ENCODE data around the gene ADGRV1. TPM values are rescaled to one million over a fixed set of nuclear protein-coding genes. Genes with fewer than 3 reads are reported as not detected.
A peak's percentile ranks its signal among the peaks of the same experiment; 100 is the strongest.

The ADGRV1 gene
- total RNA-seq, 4 donors from 2014 or later: 129 to 158 (median 145) TPM

DNA sequence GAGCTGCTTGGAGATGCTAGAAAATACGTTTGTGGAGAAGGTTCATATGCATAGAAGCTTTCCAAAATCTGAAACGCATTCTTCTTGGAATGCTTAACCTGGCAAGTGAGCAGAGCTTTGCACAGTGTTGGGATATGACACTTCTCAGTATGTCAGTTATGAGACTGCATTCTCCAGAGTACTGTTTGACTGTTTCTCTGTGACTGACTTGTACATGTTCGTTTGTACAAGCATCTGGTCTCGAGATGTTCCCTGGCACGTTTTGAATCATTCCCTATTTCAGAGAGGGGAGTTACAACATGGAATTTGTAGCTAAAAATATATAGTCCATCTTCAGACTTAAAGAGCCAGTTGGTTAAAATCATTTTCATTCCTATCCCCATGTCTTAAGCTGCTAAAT is 552.1 kb downstream of the ADGRV1 start:
- Histone ChIP-seq H3K9me3 (no peaks in the 10 kb centered on the region), H3K4me1 (peaks cover 34 to 46% of the 10 kb centered on the region in 2 donors), H3K27me3 (no peaks in the 10 kb centered on the region), H3K27ac (peak overlapping the region; percentile 16 to 51 (median 48)), H3K36me3 (no peaks in the 10 kb centered on the region), H3K4me3 (replicated peaks in 1 of 3) (no peak overlapping the region)
- intact Hi-C loops (cut with DNase I): no loop called here
- TF ChIP-seq, protein P1, sequence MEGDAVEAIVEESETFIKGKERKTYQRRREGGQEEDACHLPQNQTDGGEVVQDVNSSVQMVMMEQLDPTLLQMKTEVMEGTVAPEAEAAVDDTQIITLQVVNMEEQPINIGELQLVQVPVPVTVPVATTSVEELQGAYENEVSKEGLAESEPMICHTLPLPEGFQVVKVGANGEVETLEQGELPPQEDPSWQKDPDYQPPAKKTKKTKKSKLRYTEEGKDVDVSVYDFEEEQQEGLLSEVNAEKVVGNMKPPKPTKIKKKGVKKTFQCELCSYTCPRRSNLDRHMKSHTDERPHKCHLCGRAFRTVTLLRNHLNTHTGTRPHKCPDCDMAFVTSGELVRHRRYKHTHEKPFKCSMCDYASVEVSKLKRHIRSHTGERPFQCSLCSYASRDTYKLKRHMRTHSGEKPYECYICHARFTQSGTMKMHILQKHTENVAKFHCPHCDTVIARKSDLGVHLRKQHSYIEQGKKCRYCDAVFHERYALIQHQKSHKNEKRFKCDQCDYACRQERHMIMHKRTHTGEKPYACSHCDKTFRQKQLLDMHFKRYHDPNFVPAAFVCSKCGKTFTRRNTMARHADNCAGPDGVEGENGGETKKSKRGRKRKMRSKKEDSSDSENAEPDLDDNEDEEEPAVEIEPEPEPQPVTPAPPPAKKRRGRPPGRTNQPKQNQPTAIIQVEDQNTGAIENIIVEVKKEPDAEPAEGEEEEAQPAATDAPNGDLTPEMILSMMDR (IDR thresholded peaks at IDR 0.05): no peak
- peak in 1 of 2 donors; percentile 38 for TF ChIP-seq POLR2A (IDR thresholded peaks at IDR 0.05)
- peak; percentile 32 to 50 for DNase-seq
- 14% methylated on average over 5 of the region's 5 CpGs for WGBS, 2 donors

DNA sequence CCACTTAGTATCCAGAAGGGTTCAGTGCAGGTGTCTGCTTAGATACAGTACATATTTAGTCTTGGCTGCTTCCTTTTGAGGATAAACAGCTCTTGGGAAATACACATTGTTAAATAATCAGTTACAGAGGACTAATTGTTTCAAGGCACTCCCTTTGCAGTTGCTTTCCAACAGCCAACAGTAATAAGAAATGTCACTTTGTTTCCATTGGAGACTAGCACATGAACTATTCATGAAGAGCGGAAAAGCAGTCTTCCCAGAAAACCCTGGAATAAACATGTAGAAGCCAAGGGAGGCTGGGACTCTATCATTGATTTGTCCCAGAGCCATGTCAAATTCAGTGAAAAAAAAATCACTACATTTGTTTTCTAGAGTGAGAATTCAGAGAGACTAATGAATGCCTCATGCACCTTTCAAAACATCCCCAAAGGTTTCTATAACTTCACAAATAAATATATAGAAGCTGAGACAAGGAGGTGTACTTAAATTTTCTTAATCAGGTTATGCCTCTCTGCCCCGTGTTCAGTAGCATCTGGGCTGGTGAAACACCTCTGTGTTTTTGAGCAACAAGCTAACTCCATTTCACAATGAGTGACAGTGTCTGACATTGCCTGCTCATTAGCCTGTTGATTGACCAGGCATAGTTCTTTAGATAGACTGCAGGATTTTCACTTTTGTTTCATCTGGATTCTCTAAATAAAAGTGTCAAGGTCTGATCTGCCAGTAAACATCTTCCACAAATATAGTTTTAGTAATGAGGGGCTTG is 553.1 kb downstream of the ADGRV1 start:
- intact Hi-C loops (cut with DNase I): no loop called here
- TF ChIP-seq POLR2A (IDR thresholded peaks at IDR 0.05): no peak
- TF ChIP-seq, protein P1 (IDR thresholded peaks at IDR 0.05): no peak
- H3K27ac ChIP-seq: peak overlapping the region in 2 of 3 donors; percentile 48 to 51
- no peak overlapping the region for H3K4me3 ChIP-seq (replicated peaks in 1 of 3)
- peaks cover 34 to 46% of the 10 kb centered on the region in 2 donors for H3K4me1 ChIP-seq
- H3K9me3 ChIP-seq: no peaks in the 10 kb centered on the region
- no peak for DNase-seq
- no peaks in the 10 kb centered on the region for H3K27me3 ChIP-seq
- 63 to 80% methylated on average over 2 of the region's 2 CpGs for WGBS, 2 donors
- no peaks in the 10 kb centered on the region for H3K36me3 ChIP-seq

DNA sequence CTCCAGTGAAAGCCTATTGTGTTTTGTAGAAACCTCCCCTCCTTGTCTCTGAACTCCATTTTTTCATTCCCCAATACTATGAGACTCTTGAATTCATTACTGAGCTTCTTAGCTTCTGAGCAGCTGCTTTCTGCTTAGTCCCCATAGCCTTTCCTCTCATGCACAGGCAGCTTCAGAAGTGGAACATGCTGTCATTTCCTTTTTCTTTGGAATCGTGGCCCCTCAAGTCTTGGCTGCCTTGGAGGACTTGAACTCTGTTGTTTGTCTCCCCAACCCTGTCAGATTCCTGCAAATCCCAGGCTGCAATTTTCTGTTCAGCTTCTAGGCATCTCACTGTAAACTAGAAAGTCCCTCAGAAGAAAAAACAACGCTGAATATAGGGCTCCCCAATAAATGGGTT is 556.1 kb downstream of the ADGRV1 start:
- 33 to 40% methylated on average over 2 of the region's 2 CpGs for WGBS, 2 donors

DNA sequence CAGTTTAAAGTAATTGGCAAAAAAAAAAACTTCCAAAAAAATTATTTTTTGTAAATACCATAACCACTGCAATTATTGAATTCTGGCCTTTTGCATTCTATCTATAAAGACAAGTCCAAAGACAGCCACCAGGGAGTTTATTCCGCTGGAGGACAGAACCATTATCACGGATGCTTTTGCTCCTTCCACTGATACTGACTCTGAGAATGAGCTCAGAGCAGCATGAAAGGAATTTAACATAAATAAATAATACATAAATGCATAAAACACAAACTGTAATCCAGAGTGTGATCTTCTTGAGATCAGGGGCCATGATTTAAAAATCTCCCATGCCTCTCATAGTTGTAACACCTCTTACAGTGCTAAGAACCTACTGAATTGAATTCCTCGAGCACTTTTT is 559.8 kb downstream of the ADGRV1 start:
- TF ChIP-seq, protein P1 (IDR thresholded peaks at IDR 0.05): no peak
- TF ChIP-seq POLR2A (IDR thresholded peaks at IDR 0.05): no peak
- Histone ChIP-seq H3K4me1 (peaks cover 40 to 59% of the 10 kb centered on the region in 2 donors), H3K27me3 (no peaks in the 10 kb centered on the region), H3K4me3 (replicated peaks in 1 of 3) (no peak overlapping the region), H3K36me3 (no peaks in the 10 kb centered on the region), H3K9me3 (no peaks in the 10 kb centered on the region), H3K27ac (peak overlapping the region; percentile 11 to 57 (median 43))
- no peak for DNase-seq
- intact Hi-C loops (cut with DNase I): no loop called here
- 65 to 71% methylated on average over 3 of the region's 3 CpGs for WGBS, 2 donors

More for the DNA sequence above, 556.1 kb downstream of the ADGRV1 start:
- Histone ChIP-seq H3K4me1 (peaks cover 46 to 50% of the 10 kb centered on the region in 2 donors), H3K4me3 (replicated peaks in 1 of 3) (no peak overlapping the region), H3K27ac (peak overlapping the region in 2 of 3 donors; percentile 19 to 30), H3K9me3 (no peaks in the 10 kb centered on the region), H3K36me3 (no peaks in the 10 kb centered on the region), H3K27me3 (no peaks in the 10 kb centered on the region)
- TF ChIP-seq, protein P1 (IDR thresholded peaks at IDR 0.05): no peak
- TF ChIP-seq POLR2A (IDR thresholded peaks at IDR 0.05): no peak
- intact Hi-C loops (cut with DNase I): no loop called here
- no peak for DNase-seq

DNA sequence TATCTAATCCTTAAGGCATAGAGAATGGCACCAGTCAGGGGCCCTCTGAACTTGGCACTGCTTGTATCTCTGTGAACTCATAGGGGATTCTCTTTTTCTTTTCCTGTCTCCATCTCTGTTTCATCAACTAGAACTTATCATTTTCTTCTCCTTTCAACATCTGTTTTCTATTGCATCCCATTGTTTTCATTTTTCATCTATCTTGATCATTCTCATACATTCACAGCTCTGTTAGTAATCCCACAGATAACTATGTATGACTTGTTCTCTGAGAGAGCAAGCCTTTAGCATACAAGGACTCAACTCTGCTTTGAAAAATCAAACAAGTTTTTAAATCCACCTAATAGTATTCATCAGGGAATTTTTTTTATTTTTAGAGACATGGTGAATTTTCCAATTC is 560.2 kb downstream of the ADGRV1 start:
- Histone ChIP-seq H3K27me3 (no peaks in the 10 kb centered on the region), H3K36me3 (no peaks in the 10 kb centered on the region), H3K9me3 (no peaks in the 10 kb centered on the region), H3K4me1 (peaks cover 40 to 60% of the 10 kb centered on the region in 2 donors), H3K4me3 (replicated peaks in 1 of 3) (no peak overlapping the region), H3K27ac (peak overlapping the region; percentile 11 to 57 (median 43))
- TF ChIP-seq, protein P1 (IDR thresholded peaks at IDR 0.05): no peak
- TF ChIP-seq POLR2A (IDR thresholded peaks at IDR 0.05): no peak
- intact Hi-C loops (cut with DNase I): no loop called here
- DNase-seq: no peak

Measured in thyroid gland (tissue), 4 donors.